ENCODE results near the gene LRRC23. TPM values are rescaled to one million over a fixed set of nuclear protein-coding genes. Genes with fewer than 3 reads are reported as not detected.

Gene LRRC23
- total and polyA plus RNA-seq, 2 of the 13 experiments (the other 11 are each of a cell fraction or from before 2014, with no cell fraction given): 6.0 to 7.8 TPM

GRCh38 chr12:6944381-6945186 is 40.0 kb downstream of the LRRC23 start (continued):
- TF ChIP-seq SNAPC4 (CRISPR knock-in tag; IDR thresholded peaks at IDR 0.05): no peak
- TF ChIP-seq KLF16 (CRISPR knock-in tag; IDR thresholded peaks at IDR 0.05): no peak; a peak in 1 of 4 replicates
- no peak for TF ChIP-seq ZNF18 (CRISPR knock-in tag; IDR thresholded peaks at IDR 0.05; ENCODE audit: insufficient replicate concordance)
- TF ChIP-seq KLF12 (CRISPR knock-in tag; IDR thresholded peaks at IDR 0.05; ENCODE audit: borderline replicate concordance): peak; percentile 78; the same call in 1 of the 2 replicates
- TF ChIP-seq SRSF4 (IDR thresholded peaks at IDR 0.05; ENCODE audit: low read depth, low read length, poor library complexity, severe bottlenecking): no peak
- peak; percentile 44; the same call in 1 of the 2 replicates for TF ChIP-seq KDM4B (CRISPR knock-in tag; IDR thresholded peaks at IDR 0.05)
- no peak for TF ChIP-seq ATF7-NPFF (CRISPR knock-in tag; IDR thresholded peaks at IDR 0.05; ENCODE audit: low read depth)
- peak; percentile 66; the same call in 1 of the 2 replicates for TF ChIP-seq ZNF263 (CRISPR knock-in tag; IDR thresholded peaks at IDR 0.05)
- TF ChIP-seq ZNF101 (CRISPR knock-in tag; IDR thresholded peaks at IDR 0.05; ENCODE audit: borderline replicate concordance, low read depth): no peak
- no peak for TF ChIP-seq ZBTB10 (CRISPR knock-in tag; IDR thresholded peaks at IDR 0.05; ENCODE audit: borderline replicate concordance)
- no peak for TF ChIP-seq ZNF615 (CRISPR knock-in tag; IDR thresholded peaks at IDR 0.05; ENCODE audit: borderline replicate concordance)
- TF ChIP-seq REL (CRISPR knock-in tag; conservative IDR thresholded peaks at IDR 0.05): no peak
- TF ChIP-seq DR1 (CRISPR knock-in tag; IDR thresholded peaks at IDR 0.05): no peak; the same call in 1 of the 2 replicates
- no peak for TF ChIP-seq TEF (CRISPR knock-in tag; IDR thresholded peaks at IDR 0.05)
- no peak for TF ChIP-seq TRIM24 (CRISPR knock-in tag; IDR thresholded peaks at IDR 0.05)
- peak; percentile 73 for TF ChIP-seq ZFX (CRISPR knock-in tag; IDR thresholded peaks at IDR 0.05; ENCODE audit: low read depth)
- TF ChIP-seq ARID2 (CRISPR knock-in tag; IDR thresholded peaks at IDR 0.05; ENCODE audit: borderline replicate concordance): no peak
- no peak for TF ChIP-seq TOE1 (CRISPR knock-in tag; IDR thresholded peaks at IDR 0.05)
